Body of pancreas (tissue), 4 donors: ENCODE data around the gene PAX2. TPM values are rescaled to one million over a fixed set of nuclear protein-coding genes. Genes with fewer than 3 reads are reported as not detected.

ENCODE experiments used
- ATAC-seq: fragments of 150-250 bp; one replicate; pipeline ENCODE4 v1.9.1; 2016
- DNase-seq, 4 donors: peaks; one replicate each; pipeline ENCODE4 v3.0.0-alpha.2; 2019
- H3K27ac ChIP-seq, 4 donors: fragments of 200-600 bp; sonication (generic); 1 replicate in 3 of 4; 2 replicates in 1 of 4; pipeline versions ENCODE4 v1.5.1 to v1.6.1; 2016 to 2019; ENCODE audit warnings: mild to moderate bottlenecking in 1 of 4, mixed read lengths in 1 of 4, moderate library complexity in 1 of 4
- H3K27me3 ChIP-seq, 2 donors: fragments of 200-600 bp; sonication (generic); one replicate each; pipeline ENCODE4 v1.6.0; 2016; ENCODE audit warnings: mild to moderate bottlenecking in 1 of 2
- H3K36me3 ChIP-seq, 2 donors: fragments of 200-600 bp; sonication (generic); replicated peaks in 1 of 2; 2 replicates each; pipeline ENCODE4 v1.5.1; 2016; ENCODE audit warnings: low read depth in 2 of 2; ENCODE audit not compliant: insufficient read depth in 1 of 2
- H3K4me1 ChIP-seq: fragments of 200-600 bp; sonication (generic); one replicate; pipeline ENCODE4 v1.6.0; 2016
- H3K4me3 ChIP-seq, 2 donors: fragments of 200-600 bp; sonication (generic); 1 replicate in 1 of 2; 2 replicates in 1 of 2; pipeline ENCODE4 v1.5.1; 2016 to 2019
- H3K9me3 ChIP-seq, 3 donors: fragments of 200-600 bp; sonication (generic); 1 replicate in 2 of 3; 2 replicates in 1 of 3; pipeline ENCODE4 v1.5.1; 2016
- CTCF ChIP-seq, 7 experiments: fragments of 450-650 bp in 4 of 7; fragments of 200-600 bp in 3 of 7; sonication (generic) in 3 of 7; IDR thresholded peaks; one replicate each; pipeline ENCODE4 v1.5.1; 2016 to 2019; ENCODE audit warnings: antibody characterized with exemption in 7 of 7
- POLR2A ChIP-seq, 3 donors: fragments of 450-650 bp; IDR thresholded peaks; one replicate each; pipeline ENCODE4 v1.6.1; 2016; ENCODE audit warnings: antibody characterized with exemption in 3 of 3, mild to moderate bottlenecking in 2 of 3
- WGBS, 2 donors: methylation state at CpG; one replicate each; pipeline ENCODE4 v1.1.5; 2017; 5-methylcytosine and 5-hydroxymethylcytosine counted together
- intact Hi-C: fragments of 100-400 bp; cut with DNase I; formaldehyde crosslinking; loops from one replicate; pipeline ENCODE4 v1.15.1; 2023
- total RNA-seq, 2 donors: library from RNA; depleted of rRNA; stranded (reverse); fragments of >200 nt; gene quantifications; one replicate each; pipeline ENCODE4 v1.1.0, GENCODE V29; 2016

Gene PAX2
- total RNA-seq, 2 donors from 2014 or later, result under 0.01 TPM; not detected in 1

- Histone ChIP-seq H3K27me3 (no peaks in the 10 kb centered on the region), H3K4me3 (no peak overlapping the region), H3K9me3 (no peaks in the 10 kb centered on the region), H3K4me1 (no peaks in the 10 kb centered on the region), H3K27ac (no peak overlapping the region), H3K36me3 (no peaks in the 10 kb centered on the region)
- intact Hi-C loops, result loop anchor here (10.0 kb wide), 1 partner anchor 310 kb away; no protein-coding TSS in a partner anchor
- no peak for TF ChIP-seq CTCF (IDR thresholded peaks at IDR 0.05)
- no peak for TF ChIP-seq POLR2A (IDR thresholded peaks at IDR 0.05)
- DNase-seq (no peak), ATAC-seq (no peak)
- 62 to 63% methylated on average over 19 to 20 of the region's 20 CpGs for WGBS, 2 donors
Measured at GRCh38 chr10:100874702-100875483, 129.5 kb downstream of the PAX2 start.

- intact Hi-C loops, result loop anchor here (10.0 kb wide), 1 partner anchor 311 kb away; no protein-coding TSS in a partner anchor
- no peak overlapping the region for H3K27ac ChIP-seq
- H3K4me3 ChIP-seq, result no peak overlapping the region
- H3K36me3 ChIP-seq, result no peaks in the 10 kb centered on the region
- ATAC-seq (no peak), DNase-seq (no peak)
- H3K9me3 ChIP-seq, result no peaks in the 10 kb centered on the region
- WGBS, 2 donors, result 40% methylated on average over 5 of the region's 5 CpGs
- no peaks in the 10 kb centered on the region for H3K4me1 ChIP-seq
- H3K27me3 ChIP-seq, result no peaks in the 10 kb centered on the region
- TF ChIP-seq CTCF (IDR thresholded peaks at IDR 0.05) (no peak), POLR2A (IDR thresholded peaks at IDR 0.05) (no peak)
Measured at GRCh38 chr10:100875484-100876166, 130.2 kb downstream of the PAX2 start.

GRCh38 chr10:100876585-100877460 is 131.4 kb downstream of the PAX2 start:
- ATAC-seq, result no peak

GRCh38 chr10:100877461-100877850 is 132.1 kb downstream of the PAX2 start:
- no peak for DNase-seq
- intact Hi-C loops, result loop anchor here (10.0 kb wide), 1 partner anchor 313 kb away; no protein-coding TSS in a partner anchor
- H3K4me3 ChIP-seq, result no peak overlapping the region
- TF ChIP-seq CTCF (IDR thresholded peaks at IDR 0.05) (no peak), POLR2A (IDR thresholded peaks at IDR 0.05) (no peak)
- no peak for ATAC-seq
- H3K27ac ChIP-seq, result no peak overlapping the region
- no peaks in the 10 kb centered on the region for H3K4me1 ChIP-seq
- H3K9me3 ChIP-seq, result no peaks in the 10 kb centered on the region
- no peaks in the 10 kb centered on the region for H3K27me3 ChIP-seq
- no peaks in the 10 kb centered on the region for H3K36me3 ChIP-seq
- WGBS, 2 donors, result 66 to 68% methylated on average over 11 of the region's 11 CpGs

More at GRCh38 chr10:100876585-100877460, 131.4 kb downstream of the PAX2 start:
- H3K27me3 ChIP-seq, result no peaks in the 10 kb centered on the region
- no peak for DNase-seq
- TF ChIP-seq CTCF (IDR thresholded peaks at IDR 0.05), result no peak
- no peak for TF ChIP-seq POLR2A (IDR thresholded peaks at IDR 0.05)
- no peaks in the 10 kb centered on the region for H3K4me1 ChIP-seq
- H3K36me3 ChIP-seq, result no peaks in the 10 kb centered on the region
- no peak overlapping the region for H3K4me3 ChIP-seq
- WGBS, 2 donors, result 25 to 26% methylated on average over 24 of the region's 24 CpGs
- intact Hi-C loops, result loop anchor here (10.0 kb wide), 1 partner anchor 312 kb away; no protein-coding TSS in a partner anchor
- no peaks in the 10 kb centered on the region for H3K9me3 ChIP-seq
- H3K27ac ChIP-seq, result no peak overlapping the region
